PFSK-1 (cell line): Measurements from ENCODE around the gene ZDHHC20.

Source experiments
- FOXP2 ChIP-seq: optimal IDR thresholded peaks from 2 replicates; pipeline ENCODE3; 2011; ENCODE audit warnings: borderline replicate concordance, control low read depth, inconsistent platforms; ENCODE audit not compliant: insufficient read depth; ENCODE audit errors: extremely low read length, extremely low read depth
- POLR2AphosphoS5 ChIP-seq: IDR thresholded peaks from 2 replicates; pipeline ENCODE4 v1.6.1; 2012; ENCODE audit warnings: low read depth, mild to moderate bottlenecking, control low read depth, low read length, moderate library complexity
- SIN3A ChIP-seq: IDR thresholded peaks from 2 replicates; pipeline ENCODE4 v1.6.1; 2012; ENCODE audit warnings: mild to moderate bottlenecking, low read length, moderate library complexity, borderline replicate concordance; ENCODE audit not compliant: insufficient read depth
- TAF1 ChIP-seq: IDR thresholded peaks from 2 replicates; pipeline ENCODE4 v1.6.1; 2012; ENCODE audit warnings: low read length, control low read depth, borderline replicate concordance; ENCODE audit not compliant: insufficient read depth
- TF ChIP-seq, protein P1 (sequence below), 2 experiments: IDR thresholded peaks; 2 replicates each; pipeline versions ENCODE4 v1.6.1 to v1.8.0; 2011 to 2012; ENCODE audit warnings: low read depth in 2 of 2, low read length in 2 of 2, control low read depth in 1 of 2, inconsistent platforms in 1 of 2, mild to moderate bottlenecking in 1 of 2, moderate library complexity in 1 of 2; ENCODE audit not compliant: insufficient read depth in 1 of 2

The ZDHHC20 gene

DNA sequence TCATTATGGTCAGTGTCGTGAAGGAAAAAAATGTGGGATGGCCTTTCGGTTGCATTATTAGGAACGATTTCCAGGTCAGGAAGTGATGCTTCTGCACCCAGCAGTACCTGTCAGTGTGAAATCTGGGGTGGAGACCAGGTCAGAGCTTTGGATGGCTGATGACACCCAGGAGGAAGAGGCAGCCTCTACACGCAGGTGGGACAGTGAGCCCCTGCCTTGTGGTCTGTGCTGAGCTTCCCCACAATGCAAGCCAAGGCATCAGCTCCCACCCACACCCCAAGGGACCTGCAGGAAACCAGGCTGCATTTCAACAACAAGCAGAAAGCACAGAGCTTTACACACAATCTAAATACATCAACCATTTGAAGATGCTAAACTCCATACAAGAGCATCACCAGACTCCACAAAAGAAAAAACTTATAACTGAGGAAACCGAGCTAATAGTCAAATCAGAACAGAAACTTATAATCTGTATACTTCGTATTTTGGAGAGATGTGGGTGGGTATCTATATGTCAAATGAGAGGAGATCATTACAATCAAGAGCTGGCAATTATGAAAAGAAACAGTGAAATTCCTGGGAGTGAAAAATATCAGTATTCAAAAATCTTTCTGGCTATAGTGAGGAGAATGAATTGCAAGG is 130.1 kb downstream of the ZDHHC20 start:
- TF ChIP-seq, protein P1, sequence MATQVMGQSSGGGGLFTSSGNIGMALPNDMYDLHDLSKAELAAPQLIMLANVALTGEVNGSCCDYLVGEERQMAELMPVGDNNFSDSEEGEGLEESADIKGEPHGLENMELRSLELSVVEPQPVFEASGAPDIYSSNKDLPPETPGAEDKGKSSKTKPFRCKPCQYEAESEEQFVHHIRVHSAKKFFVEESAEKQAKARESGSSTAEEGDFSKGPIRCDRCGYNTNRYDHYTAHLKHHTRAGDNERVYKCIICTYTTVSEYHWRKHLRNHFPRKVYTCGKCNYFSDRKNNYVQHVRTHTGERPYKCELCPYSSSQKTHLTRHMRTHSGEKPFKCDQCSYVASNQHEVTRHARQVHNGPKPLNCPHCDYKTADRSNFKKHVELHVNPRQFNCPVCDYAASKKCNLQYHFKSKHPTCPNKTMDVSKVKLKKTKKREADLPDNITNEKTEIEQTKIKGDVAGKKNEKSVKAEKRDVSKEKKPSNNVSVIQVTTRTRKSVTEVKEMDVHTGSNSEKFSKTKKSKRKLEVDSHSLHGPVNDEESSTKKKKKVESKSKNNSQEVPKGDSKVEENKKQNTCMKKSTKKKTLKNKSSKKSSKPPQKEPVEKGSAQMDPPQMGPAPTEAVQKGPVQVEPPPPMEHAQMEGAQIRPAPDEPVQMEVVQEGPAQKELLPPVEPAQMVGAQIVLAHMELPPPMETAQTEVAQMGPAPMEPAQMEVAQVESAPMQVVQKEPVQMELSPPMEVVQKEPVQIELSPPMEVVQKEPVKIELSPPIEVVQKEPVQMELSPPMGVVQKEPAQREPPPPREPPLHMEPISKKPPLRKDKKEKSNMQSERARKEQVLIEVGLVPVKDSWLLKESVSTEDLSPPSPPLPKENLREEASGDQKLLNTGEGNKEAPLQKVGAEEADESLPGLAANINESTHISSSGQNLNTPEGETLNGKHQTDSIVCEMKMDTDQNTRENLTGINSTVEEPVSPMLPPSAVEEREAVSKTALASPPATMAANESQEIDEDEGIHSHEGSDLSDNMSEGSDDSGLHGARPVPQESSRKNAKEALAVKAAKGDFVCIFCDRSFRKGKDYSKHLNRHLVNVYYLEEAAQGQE (IDR thresholded peaks at IDR 0.05; ENCODE audit: insufficient read depth in 1 of 2, low read depth in 2 of 2, low read length in 2 of 2) = no peak
- TF ChIP-seq FOXP2 (no peak), TAF1 (no peak)

DNA sequence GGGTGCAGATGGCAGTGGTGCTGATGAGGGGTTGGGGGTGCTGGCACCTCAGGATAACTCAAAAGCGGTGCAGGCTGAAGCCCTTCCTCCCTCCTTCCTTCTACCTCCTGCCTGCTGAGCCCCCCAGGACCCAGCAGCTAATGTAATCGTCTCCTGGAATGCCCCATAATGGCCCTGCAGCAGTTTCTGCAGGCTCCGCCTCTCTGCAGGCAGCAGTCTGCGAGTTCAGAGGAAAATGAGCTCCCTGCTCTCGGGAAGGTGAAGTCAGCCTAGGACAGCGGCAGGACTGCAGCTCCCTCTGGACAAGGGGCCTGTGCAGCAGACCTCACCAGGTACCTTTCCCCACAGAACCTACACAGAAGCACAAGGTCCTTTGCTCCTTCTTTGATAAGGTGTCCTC is 130.9 kb downstream of the ZDHHC20 start:
- TF ChIP-seq FOXP2 (no peak), SIN3A (no peak), POLR2AphosphoS5 (no peak), TAF1 (no peak)
- TF ChIP-seq, protein P1 (IDR thresholded peaks at IDR 0.05; ENCODE audit: insufficient read depth in 1 of 2, low read depth in 2 of 2, low read length in 2 of 2) = no peak

DNA sequence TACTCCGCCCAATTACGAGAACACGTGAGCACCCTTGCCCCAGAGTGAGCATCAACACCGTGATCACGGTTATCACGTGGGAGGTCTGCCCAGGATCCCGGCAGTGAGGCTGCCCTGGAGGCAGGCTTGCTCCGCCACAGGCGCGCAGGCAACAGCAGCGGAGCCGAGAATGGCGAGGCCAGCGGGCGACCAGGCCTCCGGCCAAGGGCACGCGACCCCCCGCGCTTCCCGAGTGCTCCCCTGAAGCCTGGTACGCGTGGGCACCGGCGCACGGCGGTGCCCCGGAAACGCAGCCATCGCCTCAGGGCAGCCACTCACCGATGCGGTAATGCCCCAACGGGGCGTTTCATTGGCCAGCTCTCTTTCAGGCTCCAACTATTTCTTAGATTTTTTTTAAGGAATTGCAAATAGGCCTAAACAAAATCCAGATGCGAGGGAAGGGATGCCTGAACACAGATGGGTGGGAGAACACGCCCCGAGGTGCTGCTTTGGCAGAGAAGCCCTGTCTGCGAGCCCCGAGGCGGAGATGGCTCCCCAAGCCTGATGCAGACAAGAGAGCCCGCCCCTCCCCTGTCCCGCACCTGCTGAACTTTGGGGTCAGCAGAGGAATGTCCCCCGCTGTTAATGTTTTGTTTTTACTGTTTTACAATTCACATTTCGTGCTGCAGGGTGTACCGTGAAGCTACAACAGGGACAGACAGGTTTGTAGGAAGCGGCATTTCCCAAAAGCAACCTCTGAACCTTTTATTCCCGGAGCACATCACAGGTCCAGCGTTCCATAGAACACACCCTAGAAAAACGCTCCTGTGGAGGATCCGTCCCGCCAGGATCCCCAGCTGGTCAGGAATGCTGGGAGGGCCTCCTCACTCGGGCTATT is 132.7 kb downstream of the ZDHHC20 start:
- TF ChIP-seq, protein P1 (IDR thresholded peaks at IDR 0.05; ENCODE audit: insufficient read depth in 1 of 2, low read depth in 2 of 2, low read length in 2 of 2) = no peak
- no peak for TF ChIP-seq FOXP2
- no peak for TF ChIP-seq SIN3A
- no peak for TF ChIP-seq TAF1
- TF ChIP-seq POLR2AphosphoS5 = no peak

DNA sequence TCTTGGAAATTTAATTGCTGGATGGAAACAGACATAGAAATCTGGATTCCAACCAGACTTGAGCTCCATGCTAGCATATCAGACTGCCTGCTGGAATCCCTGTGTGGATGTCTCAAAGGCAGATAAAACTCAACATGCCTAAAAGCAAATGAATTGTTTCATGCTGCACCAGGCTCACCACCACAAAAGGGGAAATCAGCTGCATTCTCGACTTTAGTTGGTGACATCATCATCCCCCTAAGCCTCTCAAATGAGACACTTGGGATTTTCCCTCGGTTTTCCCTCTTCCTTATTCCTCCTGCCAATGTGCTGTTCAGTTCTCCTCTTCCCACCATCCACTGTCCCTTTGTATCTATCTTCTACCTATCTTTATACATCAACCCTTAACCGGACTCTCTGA is 134.3 kb downstream of the ZDHHC20 start:
- TF ChIP-seq POLR2AphosphoS5 (no peak), FOXP2 (no peak), TAF1 (no peak), SIN3A (no peak)
- TF ChIP-seq, protein P1 (IDR thresholded peaks at IDR 0.05; ENCODE audit: insufficient read depth in 1 of 2, low read depth in 2 of 2, low read length in 2 of 2) = no peak
